Activated T-cell treated with anti-CD3 and anti-CD28 coated beads for 4 hours (primary cell): ENCODE measurements around the gene PRKG1.
"Not testable (repeated sequence)": the region's sequence is repeated elsewhere in the genome, so short reads cannot be mapped to it uniquely, and the experiment has no call there.

ENCODE experiments used
- DNase-seq: peaks from one replicate; pipeline ENCODE4 v3.0.0-alpha.2; 2020

PRKG1 gene

DNA sequence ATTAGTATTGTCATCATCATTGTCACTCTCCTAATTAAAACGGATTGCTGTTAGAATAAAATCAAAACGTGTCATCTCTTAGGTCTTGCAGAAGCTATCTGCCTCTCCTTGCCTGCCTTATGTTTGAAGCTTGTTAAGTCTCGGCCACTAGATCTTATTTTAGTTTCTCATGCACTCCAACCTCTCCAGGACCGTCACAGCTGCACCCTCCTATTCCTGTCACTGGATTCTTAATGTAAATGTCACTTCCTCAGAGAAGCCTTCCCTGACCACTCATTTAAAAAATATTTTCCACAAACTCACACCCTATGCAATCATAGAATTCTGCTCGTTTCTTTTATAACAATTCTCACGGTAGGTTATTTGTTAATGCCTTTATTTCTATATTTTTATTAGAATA, 1135.9 kb downstream of the PRKG1 start:
- no peak for DNase-seq

- no peak for DNase-seq
Observed at GRCh38 chr10:52212062-52212461, 1137.8 kb downstream of the PRKG1 start.

DNA sequence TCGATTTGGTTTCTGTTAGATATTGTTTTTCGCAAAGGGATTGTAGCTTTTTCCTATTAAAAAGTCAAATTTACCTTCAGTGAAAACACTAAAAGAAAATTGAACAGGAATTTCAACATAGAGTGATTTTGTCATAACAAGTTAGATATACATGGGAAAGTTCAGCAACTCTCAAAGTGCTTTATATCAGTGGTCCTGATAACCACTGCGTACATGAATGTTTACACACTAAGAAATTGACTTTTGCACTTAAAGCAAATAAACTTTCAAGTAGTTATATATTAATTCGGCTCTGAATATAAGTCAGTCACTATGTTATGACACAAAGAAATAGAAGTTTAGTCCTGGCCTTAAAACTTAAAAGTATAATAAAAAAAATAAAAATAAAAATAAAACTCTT, 1138.5 kb downstream of the PRKG1 start:
- no peak for DNase-seq

DNA sequence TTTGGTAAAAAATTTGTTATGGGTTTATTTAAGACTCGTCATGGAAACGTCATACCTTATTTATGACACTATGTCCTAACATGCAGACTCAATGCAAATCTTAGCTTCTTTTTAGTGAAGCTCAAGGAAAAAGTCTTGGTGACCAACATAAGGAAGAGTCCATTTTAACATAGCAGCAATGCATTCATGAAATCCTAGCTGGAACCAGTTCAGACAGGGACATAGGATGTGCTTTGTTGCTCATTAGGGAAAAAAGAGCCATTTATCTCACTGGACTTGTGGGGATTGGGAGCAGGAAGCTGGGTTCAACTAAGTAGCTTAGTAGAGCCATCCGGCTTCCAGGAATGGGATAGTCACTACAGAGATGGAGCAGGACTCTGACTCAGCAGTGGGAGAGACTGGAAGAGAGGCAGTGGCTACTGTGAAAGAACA, 1139.0 kb downstream of the PRKG1 start:
- no peak for DNase-seq

- peak; percentile 16 for DNase-seq
Observed at GRCh38 chr10:52215745-52216361, 1141.6 kb downstream of the PRKG1 start.

- DNase-seq, result no peak
Observed at GRCh38 chr10:52216852-52217251, 1142.6 kb downstream of the PRKG1 start.

- DNase-seq, result no peak
Observed at GRCh38 chr10:52217531-52217930, 1143.2 kb downstream of the PRKG1 start.

DNA sequence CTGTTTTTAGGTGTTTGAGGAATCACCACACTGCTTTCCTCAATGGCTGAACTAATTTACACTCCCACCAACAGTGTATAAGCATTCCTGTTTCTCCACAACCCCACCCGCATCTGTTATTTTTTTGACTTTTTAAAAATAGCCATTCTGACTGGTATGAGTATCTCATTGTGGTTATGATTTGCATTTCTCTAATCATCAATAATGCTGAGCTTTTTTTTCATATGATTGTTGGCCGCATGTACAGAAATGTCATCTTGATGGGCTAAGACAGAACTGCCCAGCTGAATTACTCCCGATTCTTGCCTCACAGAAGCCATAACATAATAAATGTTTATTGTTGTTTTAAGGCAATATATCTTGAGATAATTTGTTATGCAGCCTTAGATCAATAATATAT, 1146.7 kb downstream of the PRKG1 start:
- DNase-seq, result no peak

GRCh38 chr10:52221923-52222322, 1147.6 kb downstream of the PRKG1 start:
- DNase-seq, result no peak

- no peak for DNase-seq
Observed at GRCh38 chr10:52226197-52226847, 1152.0 kb downstream of the PRKG1 start.

DNA sequence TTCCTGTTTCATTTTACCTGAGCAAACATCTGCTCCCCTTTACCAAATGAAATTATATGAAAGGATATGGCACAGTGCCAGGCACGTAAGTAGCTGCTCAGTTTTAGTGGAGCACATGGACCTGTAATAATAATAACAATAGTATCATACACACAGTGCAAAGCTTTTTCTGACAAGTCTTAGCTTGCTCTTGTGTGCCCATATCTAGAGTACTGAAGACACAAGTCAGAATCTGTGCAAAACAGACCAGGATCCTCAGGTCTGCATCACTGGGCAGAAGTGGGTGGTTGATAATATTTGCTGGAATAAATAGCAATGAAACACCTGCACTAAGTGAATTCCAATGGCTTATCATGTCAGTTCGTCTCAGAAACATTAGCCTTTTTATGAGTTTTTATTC, 1154.3 kb downstream of the PRKG1 start:
- DNase-seq, result no peak

DNA sequence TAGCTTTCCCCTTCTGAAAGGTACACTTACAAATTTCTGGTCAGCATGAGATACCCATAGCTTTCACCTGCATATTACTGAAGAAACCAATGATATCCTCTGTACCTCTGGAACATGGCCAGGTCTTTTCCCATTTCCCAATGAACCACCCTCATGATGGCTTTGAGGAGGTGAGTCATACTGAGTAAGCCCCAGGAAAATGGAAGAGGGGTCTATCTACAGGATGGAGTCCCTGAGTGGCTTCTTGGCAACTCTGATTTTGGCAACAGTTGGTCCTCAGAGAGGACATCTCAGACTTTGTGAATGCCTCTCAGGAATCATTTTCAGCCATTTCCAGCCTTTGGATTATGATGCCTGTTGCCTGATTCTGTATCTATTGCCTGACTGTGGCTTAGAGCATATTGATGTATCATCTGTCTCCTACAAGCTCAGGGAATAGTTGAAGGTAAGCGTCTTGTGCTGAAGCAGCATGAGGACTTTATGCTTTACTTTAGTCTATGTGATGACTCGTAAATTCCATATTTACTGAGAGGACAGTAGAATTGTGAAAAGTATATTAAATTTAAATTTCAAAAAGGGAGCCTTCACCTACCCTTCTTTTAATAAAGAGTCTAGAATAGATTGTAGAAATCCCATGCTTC, 1155.1 kb downstream of the PRKG1 start:
- DNase-seq, result no peak

DNA sequence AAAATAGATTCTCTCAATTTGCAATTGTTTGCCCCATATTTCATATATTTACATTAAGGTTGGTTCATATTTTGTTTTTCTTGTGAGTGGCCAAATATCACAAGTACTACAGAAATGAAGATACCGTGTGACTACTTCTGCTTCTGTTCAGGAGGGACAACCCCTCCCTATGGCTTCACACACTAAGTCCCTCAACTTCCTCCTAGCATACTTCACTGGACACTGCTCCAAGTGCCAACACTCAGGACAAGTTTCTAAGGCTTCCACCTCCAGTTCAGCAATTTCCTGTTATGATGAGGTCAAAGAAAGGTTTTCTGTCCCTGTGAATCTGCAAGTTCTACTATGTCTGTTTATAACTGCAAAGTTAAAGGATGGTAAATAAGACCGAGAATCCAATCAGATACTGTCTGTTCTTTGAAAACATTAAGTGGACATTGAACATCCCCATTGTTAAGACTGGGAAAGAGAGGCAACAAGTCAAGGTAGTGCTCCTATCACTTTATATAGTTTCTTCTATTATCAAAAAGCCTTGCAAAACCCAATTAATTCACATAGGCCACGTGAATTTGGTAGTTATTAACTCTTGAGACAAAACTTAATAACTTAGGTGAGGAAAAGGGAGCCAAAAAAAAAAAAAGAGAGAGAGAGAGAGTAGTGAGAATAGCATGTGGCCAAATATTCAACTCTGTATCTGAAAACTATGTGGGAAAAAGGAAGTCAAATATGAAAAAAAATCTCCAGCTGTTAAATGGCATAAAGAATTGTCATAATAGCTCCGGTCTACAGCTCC, 1158.5 kb downstream of the PRKG1 start:
- no peak for DNase-seq

DNA sequence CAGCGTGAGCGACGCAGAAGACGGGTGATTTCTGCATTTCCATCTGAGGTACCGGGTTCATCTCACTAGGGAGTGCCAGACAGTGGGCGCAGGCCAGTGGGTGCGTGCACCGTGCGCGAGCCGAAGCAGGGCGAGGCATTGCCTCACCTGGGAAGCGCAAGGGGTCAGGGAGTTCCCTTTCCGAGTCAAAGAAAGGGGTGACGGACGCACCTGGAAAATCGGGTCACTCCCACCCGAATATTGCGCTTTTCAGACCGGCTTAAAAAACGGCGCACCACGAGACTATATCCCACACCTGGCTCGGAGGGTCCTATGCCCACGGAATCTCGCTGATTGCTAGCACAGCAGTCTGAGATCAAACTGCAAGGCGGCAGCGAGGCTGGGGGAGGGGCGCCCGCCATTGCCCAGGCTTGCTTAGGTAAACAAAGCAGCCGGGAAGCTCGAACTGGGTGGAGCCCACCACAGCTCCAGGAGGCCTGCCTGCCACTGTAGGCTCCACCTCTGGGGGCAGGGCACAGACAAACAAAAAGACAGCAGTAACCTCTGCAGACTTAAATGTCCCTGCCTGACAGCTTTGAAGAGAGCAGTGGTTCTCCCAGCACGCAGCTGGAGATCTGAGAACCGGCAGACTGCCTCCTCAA, 1159.2 kb downstream of the PRKG1 start:
- not testable (repeated sequence) for DNase-seq

GRCh38 chr10:52239771-52240170, 1165.5 kb downstream of the PRKG1 start:
- no peak for DNase-seq

DNA sequence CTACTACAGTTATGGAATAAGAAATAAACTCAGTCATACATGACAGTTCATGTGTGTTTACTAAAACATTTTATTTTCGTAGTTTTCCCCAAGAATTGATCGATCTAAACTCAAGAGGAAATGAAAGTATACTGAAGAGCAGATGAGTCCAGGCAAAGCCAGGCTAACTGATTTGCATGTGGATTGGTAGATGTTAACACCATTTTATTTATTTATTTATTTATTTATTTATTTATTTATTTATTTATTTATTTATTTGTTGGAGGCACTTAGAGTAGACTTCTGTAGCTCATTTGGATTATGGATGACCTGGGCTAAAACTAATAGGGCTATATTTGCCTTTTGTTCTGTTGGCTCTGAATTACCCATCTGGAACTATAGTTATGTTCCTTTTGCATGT, 1171.3 kb downstream of the PRKG1 start:
- DNase-seq, result no peak

- not testable (repeated sequence) for DNase-seq
Observed at GRCh38 chr10:52247929-52248328, 1173.6 kb downstream of the PRKG1 start.

DNA sequence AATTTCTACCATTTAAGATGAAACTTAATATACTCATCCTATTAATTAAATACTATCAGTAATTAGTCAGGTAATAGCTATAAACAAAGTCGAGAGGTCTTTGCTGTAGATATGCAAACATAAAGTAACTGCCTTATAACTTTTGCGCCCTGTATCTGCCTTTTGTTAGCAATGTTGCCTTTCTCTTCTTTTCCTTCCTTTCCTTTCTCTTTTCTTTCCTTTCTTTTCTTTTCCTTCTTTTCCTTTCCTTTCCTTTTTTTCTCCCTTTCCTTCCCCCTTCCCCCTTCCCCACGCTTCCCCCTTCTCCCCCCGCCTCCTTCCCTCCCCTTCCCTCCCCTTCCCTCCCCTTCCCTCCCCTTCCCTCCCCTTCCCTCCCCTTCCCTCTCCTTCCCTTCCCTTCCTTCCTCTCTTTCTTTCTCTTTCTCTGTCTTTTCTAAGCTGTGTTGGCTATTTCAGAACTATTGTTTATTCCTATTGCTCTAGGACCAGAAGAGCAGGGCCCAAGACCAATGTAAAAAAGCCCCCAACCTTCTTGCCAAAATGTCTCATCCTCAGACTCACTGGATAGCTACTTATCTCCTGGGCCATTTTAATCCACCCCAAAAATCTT, 1174.5 kb downstream of the PRKG1 start:
- DNase-seq, result no peak

DNA sequence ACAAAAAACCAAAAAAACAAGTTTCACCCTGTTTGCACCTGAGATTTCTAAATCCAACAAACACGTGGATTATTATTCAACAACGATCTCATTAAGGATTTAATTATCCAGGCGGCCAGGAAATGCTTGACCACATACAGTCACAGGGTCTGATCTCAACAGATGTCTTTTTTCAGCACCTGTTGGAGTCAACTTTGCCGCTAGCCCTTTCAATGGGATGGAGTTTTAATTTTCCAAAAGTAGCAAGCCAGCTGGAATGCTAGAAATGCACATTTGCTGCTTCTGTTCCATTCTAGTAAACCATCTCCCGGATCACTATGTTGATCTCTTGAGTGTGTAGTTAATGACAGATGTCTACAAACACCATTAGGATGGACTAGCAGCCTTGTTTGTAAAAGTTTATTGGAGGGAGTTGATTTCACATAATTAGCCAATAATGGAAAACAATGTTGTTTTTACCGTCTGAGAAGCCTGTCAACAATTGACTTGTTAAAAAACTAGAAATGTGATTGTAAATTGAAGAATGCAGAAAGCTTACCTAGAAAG, 1175.6 kb downstream of the PRKG1 start:
- no peak for DNase-seq

DNA sequence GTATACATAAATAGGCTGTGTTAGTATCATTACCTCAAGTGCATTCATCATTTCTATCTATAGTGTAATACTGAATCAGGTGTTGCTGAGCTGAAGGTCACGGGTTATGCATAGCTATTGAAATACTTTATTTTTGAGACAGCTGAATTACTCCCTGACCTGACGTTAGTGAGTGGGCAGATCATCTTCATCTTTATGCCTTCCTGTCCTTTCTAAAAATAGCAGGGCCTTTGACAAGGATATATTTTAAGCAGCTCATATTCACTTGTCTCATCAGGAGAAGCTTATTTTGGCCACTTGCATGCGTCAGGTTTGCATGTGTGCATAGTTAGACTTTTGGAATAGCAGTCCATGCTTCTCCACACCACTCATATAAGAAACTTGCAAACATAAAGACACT, 1176.2 kb downstream of the PRKG1 start:
- no peak for DNase-seq

DNA sequence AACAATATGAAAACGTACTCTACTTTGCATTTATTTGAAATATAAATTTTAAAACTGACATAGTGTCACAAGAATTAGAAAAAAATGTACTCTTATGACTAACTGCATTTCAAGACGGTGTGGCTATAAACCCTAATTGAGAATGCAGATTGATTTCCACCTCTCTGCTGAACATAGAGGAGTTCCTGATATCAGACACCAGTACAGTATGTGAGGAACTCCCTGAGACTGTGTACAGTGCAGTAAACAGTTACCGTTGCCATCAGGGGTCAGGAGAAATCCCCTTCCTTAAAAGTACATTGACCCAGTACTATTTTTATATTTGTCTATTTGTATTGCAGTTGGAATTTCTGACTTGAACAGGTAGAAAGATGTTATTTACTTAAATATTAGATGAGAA, 1178.0 kb downstream of the PRKG1 start:
- DNase-seq, result no peak
